ENCODE data around the gene DTNBP1. TPM values are rescaled to one million over a fixed set of nuclear protein-coding genes. Genes with fewer than 3 reads are reported as not detected.

The DTNBP1 gene
- total and polyA plus RNA-seq, 4 donors = 26.2 to 37.1 (median 27.6) TPM

DNA sequence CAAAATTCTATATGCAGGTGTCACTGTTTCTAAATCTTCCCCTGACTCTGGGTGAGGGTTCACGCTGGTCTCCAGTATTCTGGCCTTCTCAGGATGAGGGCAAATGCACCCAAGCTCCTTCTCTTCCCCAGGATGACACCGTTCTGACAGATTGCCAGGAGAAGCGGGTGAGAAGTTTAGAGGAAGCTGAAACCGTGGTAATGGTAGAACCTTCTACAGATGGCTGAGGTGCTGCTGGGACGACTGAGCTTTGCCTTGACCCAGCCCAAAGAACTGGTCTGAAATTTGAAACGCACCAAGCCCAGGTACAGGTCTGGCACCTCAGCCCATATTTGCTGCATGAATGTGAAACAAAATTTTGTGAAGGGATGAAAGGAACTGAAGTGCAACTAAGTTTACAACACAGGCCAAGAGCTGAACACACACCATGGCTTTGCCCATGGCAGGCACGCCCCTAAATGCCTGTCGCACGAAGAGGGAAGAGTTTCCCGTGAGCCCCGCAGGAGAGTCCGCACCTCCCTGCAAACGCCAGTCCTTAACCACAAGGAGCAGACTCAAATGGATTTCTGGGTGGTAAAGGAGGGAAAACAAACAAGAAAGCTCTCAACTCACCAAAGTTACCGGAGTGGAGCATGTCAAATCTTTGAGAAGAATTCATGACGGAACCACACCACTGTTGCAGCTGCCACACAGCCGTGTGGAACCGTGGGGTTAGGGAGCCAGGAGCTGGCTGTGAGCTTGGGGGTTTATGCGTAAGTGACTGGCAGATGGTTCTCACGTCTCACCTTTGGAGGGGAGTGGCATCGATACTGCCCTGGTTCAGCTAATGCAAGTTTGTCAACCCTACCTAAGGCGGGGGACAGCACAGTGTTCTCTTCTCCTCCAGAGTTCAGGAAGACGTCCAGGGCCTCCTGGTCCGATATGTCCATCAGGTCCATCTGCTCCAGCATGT is 138.9 kb downstream of the DTNBP1 start:
- ATAC-seq (ENCODE audit: low FRiP score) (no peak), DNase-seq (no peak)
- Histone ChIP-seq H3K4me3 (ENCODE audit: low read length in 2 of 2) (no peak overlapping the region), H3K4me1 (ENCODE audit: control insufficient read depth in 1 of 2, insufficient read depth in 2 of 2, low read length in 2 of 2) (no peaks in the 10 kb centered on the region), H3K9me3 (ENCODE audit: control insufficient read depth, low read length) (no peaks in the 10 kb centered on the region), H3K36me3 (ENCODE audit: control insufficient read depth in 1 of 2, insufficient read depth in 2 of 2, low read length in 1 of 2) (peaks cover 4% of the 10 kb centered on the region in 2 donors), H3K27ac (ENCODE audit: low read depth in 1 of 2, low read length in 2 of 2) (no peak overlapping the region), H3K27me3 (ENCODE audit: control insufficient read depth in 1 of 2, insufficient read depth in 2 of 2, low read length in 1 of 2) (no peaks in the 10 kb centered on the region)
- intact Hi-C loops (cut with DNase I) = no loop called here
- WGBS, 2 donors = 97% methylated on average over 23 of the region's 23 CpGs

DNA sequence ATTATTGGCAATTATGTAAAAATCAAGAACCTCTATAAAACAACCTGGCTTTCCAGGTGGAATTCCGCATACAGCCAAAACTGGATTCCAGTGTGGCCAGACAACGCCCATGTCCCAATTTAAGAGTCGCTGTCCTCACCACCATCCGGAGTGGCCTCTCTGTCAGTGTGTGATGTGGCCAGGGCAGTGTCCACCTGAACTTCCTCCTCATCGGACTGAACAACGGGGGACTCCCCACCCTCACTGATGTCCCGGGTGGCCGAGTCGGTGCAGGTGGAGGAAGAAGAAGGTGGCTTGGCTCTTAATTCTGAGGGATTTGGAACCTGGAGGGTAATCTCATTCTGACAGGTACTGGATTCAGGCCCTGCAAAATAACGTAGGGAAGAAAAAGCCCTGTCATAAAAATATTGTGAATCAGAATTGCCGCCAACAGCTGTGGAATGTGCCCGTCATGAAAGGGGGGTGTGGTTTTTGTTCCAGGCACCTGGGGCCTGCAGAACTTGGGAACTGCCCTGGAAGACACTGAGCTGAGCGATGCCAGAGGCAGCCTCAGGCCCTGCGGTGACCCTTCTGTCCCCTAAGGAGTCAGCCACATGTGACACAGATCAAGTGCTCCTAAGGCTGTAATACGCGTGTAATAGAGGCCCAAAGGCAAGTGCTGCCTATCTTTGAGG is 139.8 kb downstream of the DTNBP1 start:
- Histone ChIP-seq H3K36me3 (ENCODE audit: control insufficient read depth in 1 of 2, insufficient read depth in 2 of 2, low read length in 1 of 2) (peaks cover 4 to 5% of the 10 kb centered on the region in 2 donors), H3K4me3 (ENCODE audit: low read length in 2 of 2) (no peak overlapping the region), H3K9me3 (ENCODE audit: control insufficient read depth, low read length) (no peaks in the 10 kb centered on the region), H3K27me3 (ENCODE audit: control insufficient read depth in 1 of 2, insufficient read depth in 2 of 2, low read length in 1 of 2) (no peaks in the 10 kb centered on the region), H3K4me1 (ENCODE audit: control insufficient read depth in 1 of 2, insufficient read depth in 2 of 2, low read length in 2 of 2) (no peaks in the 10 kb centered on the region), H3K27ac (ENCODE audit: low read depth in 1 of 2, low read length in 2 of 2) (no peak overlapping the region)
- intact Hi-C loops (cut with DNase I) = no loop called here
- 90% methylated on average over 16 of the region's 16 CpGs for WGBS, 2 donors
- DNase-seq (peak in 1 of 2 donors; percentile 55), ATAC-seq (ENCODE audit: low FRiP score) (no peak)

DNA sequence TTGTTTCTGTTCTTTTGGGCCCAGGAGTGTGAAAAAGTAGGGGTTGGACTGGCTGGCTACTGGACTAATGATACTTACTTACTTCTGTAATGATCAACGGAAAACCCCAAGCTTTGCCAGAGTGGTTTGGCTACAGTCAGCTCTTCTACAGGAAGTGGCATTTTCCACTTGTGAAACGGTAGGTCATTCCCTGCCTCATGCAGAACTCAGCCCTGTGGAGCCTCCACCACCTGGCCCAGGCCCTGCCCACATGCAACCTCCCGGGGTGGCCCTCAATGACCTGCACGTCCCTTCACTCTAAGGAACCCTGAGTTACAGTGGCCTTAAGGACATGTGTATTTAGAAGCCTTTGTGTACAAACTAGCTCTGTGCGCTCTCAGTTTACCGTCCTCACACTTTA is 140.4 kb downstream of the DTNBP1 start:
- Histone ChIP-seq H3K4me1 (ENCODE audit: control insufficient read depth in 1 of 2, insufficient read depth in 2 of 2, low read length in 2 of 2) (no peaks in the 10 kb centered on the region), H3K27me3 (ENCODE audit: control insufficient read depth in 1 of 2, insufficient read depth in 2 of 2, low read length in 1 of 2) (no peaks in the 10 kb centered on the region), H3K9me3 (ENCODE audit: control insufficient read depth, low read length) (no peaks in the 10 kb centered on the region), H3K27ac (ENCODE audit: low read depth in 1 of 2, low read length in 2 of 2) (no peak overlapping the region), H3K4me3 (ENCODE audit: low read length in 2 of 2) (no peak overlapping the region), H3K36me3 (ENCODE audit: control insufficient read depth in 1 of 2, insufficient read depth in 2 of 2, low read length in 1 of 2) (peaks cover 4 to 7% of the 10 kb centered on the region in 2 donors)
- peak in 1 of 2 donors; percentile 61 for DNase-seq
- 74 to 75% methylated on average over 6 of the region's 6 CpGs for WGBS, 2 donors
- intact Hi-C loops (cut with DNase I) = no loop called here
- ATAC-seq (ENCODE audit: low FRiP score) = no peak

DNA sequence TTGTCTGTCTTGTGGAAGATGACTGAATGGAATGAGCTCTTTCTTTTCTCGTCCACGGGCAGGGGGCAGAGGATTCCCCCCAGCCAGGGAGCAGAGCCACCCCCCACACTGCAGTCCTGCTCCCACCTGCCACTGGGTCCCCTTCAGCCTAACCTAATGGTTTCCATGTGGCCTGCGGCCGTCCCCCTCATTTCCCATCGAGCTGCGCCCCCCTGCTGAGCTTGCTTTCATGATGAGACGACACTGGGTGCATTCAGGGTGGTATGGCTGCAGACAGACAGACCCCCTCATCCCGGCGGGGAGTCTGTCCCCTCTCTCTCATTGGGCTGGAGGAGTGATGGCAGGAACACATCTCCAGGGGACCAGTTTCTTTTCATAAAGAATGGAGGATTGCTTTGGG is 140.8 kb downstream of the DTNBP1 start:
- Histone ChIP-seq H3K36me3 (ENCODE audit: control insufficient read depth in 1 of 2, insufficient read depth in 2 of 2, low read length in 1 of 2) (peaks cover 4 to 7% of the 10 kb centered on the region in 2 donors), H3K27me3 (ENCODE audit: control insufficient read depth in 1 of 2, insufficient read depth in 2 of 2, low read length in 1 of 2) (no peaks in the 10 kb centered on the region), H3K27ac (ENCODE audit: low read depth in 1 of 2, low read length in 2 of 2) (no peak overlapping the region), H3K4me1 (ENCODE audit: control insufficient read depth in 1 of 2, insufficient read depth in 2 of 2, low read length in 2 of 2) (no peaks in the 10 kb centered on the region), H3K9me3 (ENCODE audit: control insufficient read depth, low read length) (no peaks in the 10 kb centered on the region), H3K4me3 (ENCODE audit: low read length in 2 of 2) (no peak overlapping the region)
- WGBS, 2 donors = 80 to 87% methylated on average over 9 of the region's 9 CpGs
- intact Hi-C loops (cut with DNase I) = no loop called here
- ATAC-seq (ENCODE audit: low FRiP score) = no peak
- peak in 1 of 2 donors; percentile 60 for DNase-seq

DNA sequence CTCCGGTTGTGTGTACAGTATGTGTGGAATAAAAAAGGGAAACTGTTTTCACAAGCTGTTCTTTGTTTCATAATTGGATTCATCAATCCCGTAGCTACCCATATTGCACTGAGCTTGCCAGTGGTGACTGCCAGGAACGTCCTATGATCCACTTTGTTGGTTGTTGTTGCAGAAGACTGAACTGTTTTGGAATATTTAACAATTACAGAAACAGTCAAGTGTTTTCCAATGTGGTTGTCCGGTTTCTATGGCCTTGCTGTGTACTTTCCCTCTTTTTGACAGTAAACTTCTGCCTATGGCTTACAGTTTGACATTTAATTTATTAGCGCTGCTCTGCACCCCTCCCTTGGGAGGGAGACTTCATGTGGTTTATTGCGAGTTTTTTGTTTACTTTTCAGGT is 141.2 kb downstream of the DTNBP1 start:
- WGBS, 2 donors = 76 to 80% methylated on average over 6 of the region's 6 CpGs
- Histone ChIP-seq H3K9me3 (ENCODE audit: control insufficient read depth, low read length) (no peaks in the 10 kb centered on the region), H3K4me3 (ENCODE audit: low read length in 2 of 2) (no peak overlapping the region), H3K27ac (ENCODE audit: low read depth in 1 of 2, low read length in 2 of 2) (no peak overlapping the region), H3K27me3 (ENCODE audit: control insufficient read depth in 1 of 2, insufficient read depth in 2 of 2, low read length in 1 of 2) (no peaks in the 10 kb centered on the region), H3K4me1 (ENCODE audit: control insufficient read depth in 1 of 2, insufficient read depth in 2 of 2, low read length in 2 of 2) (no peaks in the 10 kb centered on the region), H3K36me3 (ENCODE audit: control insufficient read depth in 1 of 2, insufficient read depth in 2 of 2, low read length in 1 of 2) (peaks cover 4 to 7% of the 10 kb centered on the region in 2 donors)
- DNase-seq (no peak), ATAC-seq (ENCODE audit: low FRiP score) (no peak)
- intact Hi-C loops (cut with DNase I) = no loop called here

DNA sequence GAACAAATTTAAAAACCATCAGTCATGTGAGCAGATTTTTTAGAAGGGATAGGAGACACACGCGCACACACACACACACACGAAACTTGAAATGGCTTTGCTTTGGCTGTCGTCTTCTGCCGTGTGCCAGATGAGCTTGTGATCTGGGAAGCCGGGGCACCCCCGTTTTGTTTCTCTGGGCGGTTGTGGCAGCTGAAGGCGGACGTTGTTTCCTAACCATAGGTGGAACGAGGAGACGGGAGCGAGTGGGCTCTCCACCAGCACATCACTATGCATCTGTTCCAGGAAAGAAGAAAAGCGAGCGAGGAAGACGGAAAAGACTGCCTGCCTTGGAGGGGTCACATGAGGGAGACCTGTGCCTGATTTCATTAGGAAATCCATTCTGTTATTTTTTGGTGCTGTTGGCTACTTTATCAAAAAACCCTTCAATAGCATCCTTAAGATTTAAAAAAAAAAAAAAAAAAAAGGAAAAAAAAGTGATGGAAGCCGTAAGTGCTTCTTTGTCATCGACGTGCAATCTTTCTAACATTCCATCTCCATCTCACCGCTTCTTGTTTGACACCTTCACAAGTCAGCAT is 142.1 kb downstream of the DTNBP1 start:
- intact Hi-C loops (cut with DNase I) = no loop called here
- no peak overlapping the region for H3K27ac ChIP-seq (ENCODE audit: low read depth in 1 of 2, low read length in 2 of 2)
- 93% methylated on average over 20 of the region's 20 CpGs for WGBS, 2 donors
- no peaks in the 10 kb centered on the region for H3K27me3 ChIP-seq (ENCODE audit: control insufficient read depth in 1 of 2, insufficient read depth in 2 of 2, low read length in 1 of 2)
- H3K36me3 ChIP-seq (ENCODE audit: control insufficient read depth in 1 of 2, insufficient read depth in 2 of 2, low read length in 1 of 2) = peaks cover 4 to 6% of the 10 kb centered on the region in 2 donors
- H3K9me3 ChIP-seq (ENCODE audit: control insufficient read depth, low read length) = no peaks in the 10 kb centered on the region
- ATAC-seq (ENCODE audit: low FRiP score) (no peak), DNase-seq (peak in 1 of 2 donors; percentile 68)
- H3K4me3 ChIP-seq (ENCODE audit: low read length in 2 of 2) = no peak overlapping the region
- no peaks in the 10 kb centered on the region for H3K4me1 ChIP-seq (ENCODE audit: control insufficient read depth in 1 of 2, insufficient read depth in 2 of 2, low read length in 2 of 2)

DNA sequence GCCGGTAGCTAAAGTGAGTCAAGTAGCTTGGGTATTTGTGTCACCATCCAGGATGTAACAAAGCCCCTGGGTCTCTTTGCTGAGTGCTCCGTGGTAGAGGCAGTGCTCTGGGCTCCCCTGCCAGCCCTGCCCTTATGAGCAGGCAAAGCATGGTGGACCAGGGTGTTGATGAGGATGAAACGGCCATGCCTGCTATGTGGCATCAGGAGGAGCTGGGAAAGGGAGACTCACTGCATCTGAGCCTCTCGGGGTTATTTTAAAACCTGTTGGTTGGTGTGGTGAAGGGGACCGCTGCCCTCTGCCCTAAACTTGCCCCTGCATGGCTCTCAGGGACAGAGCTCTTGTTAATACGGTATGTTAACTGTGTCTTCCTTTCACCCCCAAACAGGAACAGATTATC is 143.1 kb downstream of the DTNBP1 start:
- peaks cover 4 to 6% of the 10 kb centered on the region in 2 donors for H3K36me3 ChIP-seq (ENCODE audit: control insufficient read depth in 1 of 2, insufficient read depth in 2 of 2, low read length in 1 of 2)
- DNase-seq (peak in 1 of 2 donors; percentile 37), ATAC-seq (ENCODE audit: low FRiP score) (no peak)
- 79 to 86% methylated on average over 6 of the region's 6 CpGs for WGBS, 2 donors
- no peaks in the 10 kb centered on the region for H3K4me1 ChIP-seq (ENCODE audit: control insufficient read depth in 1 of 2, insufficient read depth in 2 of 2, low read length in 2 of 2)
- no peaks in the 10 kb centered on the region for H3K27me3 ChIP-seq (ENCODE audit: control insufficient read depth in 1 of 2, insufficient read depth in 2 of 2, low read length in 1 of 2)
- intact Hi-C loops (cut with DNase I) = no loop called here
- H3K4me3 ChIP-seq (ENCODE audit: low read length in 2 of 2) = no peak overlapping the region
- H3K27ac ChIP-seq (ENCODE audit: low read depth in 1 of 2, low read length in 2 of 2) = no peak overlapping the region
- no peaks in the 10 kb centered on the region for H3K9me3 ChIP-seq (ENCODE audit: control insufficient read depth, low read length)

DNA sequence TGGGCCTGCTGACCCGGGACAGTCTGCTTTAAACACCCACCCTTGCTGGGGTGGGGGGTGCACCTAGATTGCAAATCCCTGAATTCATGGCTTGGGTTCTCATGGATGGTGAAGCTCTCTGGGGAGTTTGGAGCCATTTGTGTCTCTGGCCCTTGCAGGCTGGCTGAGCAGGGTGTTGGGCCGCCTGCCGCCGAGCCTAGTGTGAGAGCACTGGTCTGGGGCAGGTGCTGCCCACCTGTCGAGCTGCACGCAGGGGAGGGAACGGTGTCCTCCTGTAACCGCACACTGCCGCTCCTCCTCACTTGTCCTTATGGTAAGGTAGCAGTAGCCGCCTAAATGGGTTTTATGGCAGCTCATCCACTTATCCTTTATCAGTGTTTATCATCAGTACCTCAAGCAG is 143.9 kb downstream of the DTNBP1 start:
- DNase-seq = peak; percentile 25 to 64
- no peak overlapping the region for H3K4me3 ChIP-seq (ENCODE audit: low read length in 2 of 2)

More for the DNA sequence above, 143.9 kb downstream of the DTNBP1 start:
- H3K27me3 ChIP-seq (ENCODE audit: control insufficient read depth in 1 of 2, insufficient read depth in 2 of 2, low read length in 1 of 2) = no peaks in the 10 kb centered on the region
- ATAC-seq (ENCODE audit: low FRiP score) = no peak
- 96 to 98% methylated on average over 10 of the region's 10 CpGs for WGBS, 2 donors
- H3K4me1 ChIP-seq (ENCODE audit: control insufficient read depth in 1 of 2, insufficient read depth in 2 of 2, low read length in 2 of 2) = no peaks in the 10 kb centered on the region
- H3K36me3 ChIP-seq (ENCODE audit: control insufficient read depth in 1 of 2, insufficient read depth in 2 of 2, low read length in 1 of 2) = peaks cover 4 to 6% of the 10 kb centered on the region in 2 donors
- H3K27ac ChIP-seq (ENCODE audit: low read depth in 1 of 2, low read length in 2 of 2) = no peak overlapping the region
- H3K9me3 ChIP-seq (ENCODE audit: control insufficient read depth, low read length) = no peaks in the 10 kb centered on the region
- intact Hi-C loops (cut with DNase I) = no loop called here
